Endometrial microvascular endothelial cells (primary cell): ENCODE data around the gene TMCO6. TPM values are rescaled to one million over a fixed set of nuclear protein-coding genes. Genes with fewer than 3 reads are reported as not detected.
"Not testable (repeated sequence)": the region's sequence is repeated elsewhere in the genome, so short reads cannot be mapped to it uniquely, and the experiment has no call there.

Source experiments
- in situ Hi-C: cut with HindIII; loops from 2 replicates; pipeline ENCODE4 v1.10.0; 2017; ENCODE audit warnings: low sequenced_read_pairs, low pct_unique_long_range_greater_than_20kb; ENCODE audit errors: inconsistent ontology term
- total RNA-seq: library from RNA; depleted of rRNA; stranded (reverse); fragments of >200 nt; gene quantifications from one replicate; pipeline ENCODE4 v1.2.3, GENCODE V29; 2015; ENCODE audit errors: inconsistent ontology term

TMCO6 gene
- total RNA-seq, 1 donor from 2014 or later, result 7.6 TPM

DNA sequence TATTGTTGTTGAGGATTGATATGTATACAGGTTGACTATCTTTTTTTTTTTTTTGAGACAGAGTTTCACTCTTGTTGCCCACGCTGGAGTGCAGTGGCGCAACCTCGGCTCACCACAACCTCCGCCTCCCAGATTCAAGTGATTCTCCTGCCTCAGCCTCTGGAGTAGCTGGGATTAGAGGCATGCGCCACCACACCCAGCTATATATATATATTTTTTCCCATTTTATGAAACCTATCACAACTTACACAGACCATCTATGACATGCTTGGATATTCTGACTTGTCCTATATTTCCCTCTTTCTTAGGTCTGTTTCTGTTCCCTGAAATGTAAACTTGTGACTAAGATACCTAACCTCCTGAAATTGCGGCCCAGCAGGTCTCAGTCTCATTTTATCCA is 11.3 kb upstream of the TMCO6 start:
- in situ Hi-C loops, result no loop called here

DNA sequence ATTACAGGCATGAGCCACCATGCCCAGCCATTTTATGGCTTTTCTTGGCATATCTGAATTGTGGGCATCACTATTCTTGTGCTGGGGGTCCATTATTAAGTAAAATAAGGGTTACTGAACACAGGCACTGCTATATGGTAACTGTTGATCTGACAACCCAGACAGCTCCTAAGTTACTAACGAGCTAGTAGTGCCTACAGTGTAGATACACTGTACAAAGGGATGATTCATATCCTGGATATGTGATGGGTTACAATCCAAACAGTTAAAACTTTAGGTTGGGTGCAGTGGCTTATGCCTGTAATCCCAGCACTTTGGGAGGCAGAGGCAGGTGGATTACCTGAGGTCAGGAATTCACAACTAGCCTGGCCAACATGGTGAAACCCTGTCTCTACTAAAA is 10.5 kb upstream of the TMCO6 start:
- in situ Hi-C loops, result no loop called here

DNA sequence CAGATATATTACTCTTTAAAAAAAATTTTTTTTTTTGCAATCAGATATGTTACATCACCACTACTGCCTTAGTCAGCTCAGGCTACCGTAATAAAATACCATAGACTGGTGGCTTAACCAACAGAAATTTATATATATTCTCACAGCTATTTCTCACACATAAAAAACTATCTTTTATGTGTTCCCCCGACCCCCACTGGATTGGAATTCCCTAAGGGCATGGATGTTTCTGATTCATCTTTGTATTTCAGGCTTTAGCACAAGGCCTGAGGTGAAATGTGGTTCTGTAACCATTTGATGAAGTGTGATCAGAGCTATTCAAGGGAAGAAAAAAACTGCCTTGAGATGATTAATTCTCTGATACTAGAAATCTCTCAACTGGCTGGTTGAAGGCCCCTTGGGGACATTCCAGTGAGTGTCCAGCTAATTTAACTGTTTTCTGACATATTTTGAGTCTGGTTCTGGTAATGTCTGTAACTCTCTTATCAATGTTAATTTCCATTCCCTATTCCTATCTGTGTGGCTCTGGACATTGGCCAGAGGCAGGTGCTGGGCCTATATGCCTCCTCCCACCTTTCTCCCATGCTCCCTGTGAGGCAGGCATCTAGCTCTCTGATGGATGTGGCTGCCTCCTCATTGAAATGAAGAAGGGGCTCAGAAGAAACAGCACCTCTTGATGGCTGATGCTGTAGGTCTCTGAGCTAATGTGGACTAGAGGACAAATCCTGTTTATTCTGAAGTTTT is 8.8 kb upstream of the TMCO6 start:
- in situ Hi-C loops, result no loop called here

DNA sequence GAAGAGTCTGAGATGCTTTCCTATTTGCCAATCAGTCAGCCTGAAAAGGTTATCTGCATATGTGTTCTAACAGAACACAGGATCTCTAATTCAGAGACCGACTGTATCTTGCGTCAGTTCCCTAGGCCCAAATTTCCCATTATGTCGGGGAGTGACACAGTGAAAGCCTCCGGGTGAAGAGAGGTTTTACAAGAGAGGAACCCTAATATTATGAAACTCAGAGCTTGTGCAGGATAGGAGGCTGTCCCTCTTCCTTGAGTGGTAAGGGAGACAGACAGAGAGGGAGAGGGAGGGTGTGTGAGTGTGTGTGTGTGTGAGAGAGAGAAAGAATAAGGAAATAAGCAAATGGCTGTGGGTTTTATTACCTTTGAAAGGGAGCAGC is 8.2 kb upstream of the TMCO6 start:
- in situ Hi-C loops, result no loop called here

DNA sequence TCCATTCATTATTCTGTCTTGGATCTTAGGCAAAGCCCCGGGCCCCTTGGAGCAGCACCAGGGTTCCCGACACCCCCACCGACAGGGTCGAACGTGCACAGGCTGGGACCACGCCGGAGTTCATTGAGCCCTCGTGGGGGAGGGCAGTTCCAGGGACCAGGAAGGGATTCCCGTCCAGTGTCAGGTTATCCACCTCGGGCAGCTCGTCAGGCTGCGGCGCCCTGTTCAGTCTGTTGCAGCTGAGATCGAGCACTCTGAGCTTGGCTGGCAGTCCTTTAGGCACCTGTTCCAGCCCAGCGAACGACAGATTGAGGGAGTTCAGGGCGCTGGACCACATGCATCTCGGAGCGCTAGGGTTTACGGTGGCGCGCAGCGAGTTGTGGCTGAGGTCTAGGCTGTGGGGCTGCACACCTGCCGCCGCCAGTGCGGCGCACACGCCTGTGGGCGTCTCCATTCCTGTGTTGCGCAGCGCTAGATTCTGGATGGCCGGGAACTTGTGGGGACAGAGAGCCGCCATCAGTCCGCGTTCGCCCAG is 7.4 kb upstream of the TMCO6 start:
- in situ Hi-C loops, result no loop called here

DNA sequence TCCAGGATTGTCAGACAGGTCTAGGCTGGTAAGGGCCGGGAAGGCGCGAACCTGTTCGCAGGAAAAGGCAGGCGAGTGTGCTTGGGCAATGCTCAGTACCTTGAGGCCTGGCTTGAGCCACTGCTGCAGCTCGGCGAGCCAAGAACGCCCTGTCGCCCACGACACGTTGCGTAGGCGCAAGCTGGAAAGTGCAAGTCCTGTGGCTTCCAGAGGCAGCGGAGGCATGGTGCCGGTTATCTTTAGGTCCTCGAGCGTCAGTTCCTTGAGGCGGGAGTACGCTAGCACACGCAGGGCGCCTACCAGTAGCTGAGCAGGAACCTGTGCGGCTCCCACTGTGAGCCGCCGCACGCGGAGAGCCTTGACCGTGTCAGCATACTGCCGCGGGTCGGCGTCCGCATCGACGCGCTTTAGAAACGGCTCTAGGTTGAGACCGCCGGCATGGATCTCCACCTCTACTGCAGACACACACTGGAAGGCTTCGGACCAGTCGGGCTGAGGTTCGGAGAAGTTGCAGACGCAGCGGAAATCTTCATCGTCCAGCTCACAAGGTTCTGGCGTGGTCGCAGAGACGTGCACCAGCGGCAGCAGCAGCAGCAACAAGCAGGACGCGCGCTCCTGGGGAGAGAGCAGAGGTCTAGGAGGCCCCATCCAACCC is 6.8 kb upstream of the TMCO6 start:
- in situ Hi-C loops, result no loop called here

DNA sequence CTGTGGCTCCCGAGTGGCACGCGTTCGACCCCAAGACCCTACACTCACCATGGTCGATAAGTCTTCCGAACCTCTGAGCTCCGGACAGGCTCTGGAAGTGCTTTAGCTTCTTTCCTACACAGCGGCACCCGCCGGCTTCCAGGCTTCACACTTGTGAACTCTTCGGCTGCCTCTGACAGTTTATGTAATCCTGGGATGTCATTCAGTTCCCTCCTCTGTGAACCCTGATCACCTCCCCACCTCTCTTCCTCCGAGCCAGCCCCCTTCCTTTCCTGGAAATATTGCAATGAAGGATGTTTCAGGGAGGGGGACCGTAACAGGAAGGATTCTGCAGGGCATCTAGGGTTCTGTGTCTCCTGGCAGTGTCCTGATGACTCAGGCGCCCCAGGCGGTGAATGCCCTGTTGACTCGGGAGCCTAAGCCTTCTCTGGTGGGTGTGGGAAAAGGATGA is 6.2 kb upstream of the TMCO6 start, which contains the start of gene CD14:
Gene CD14 (minus strand): TSS at position 155 of the 451 bp plus-strand sequence. CDS start 104 bp downstream, at position 51.
- in situ Hi-C loops, result no loop called here

DNA sequence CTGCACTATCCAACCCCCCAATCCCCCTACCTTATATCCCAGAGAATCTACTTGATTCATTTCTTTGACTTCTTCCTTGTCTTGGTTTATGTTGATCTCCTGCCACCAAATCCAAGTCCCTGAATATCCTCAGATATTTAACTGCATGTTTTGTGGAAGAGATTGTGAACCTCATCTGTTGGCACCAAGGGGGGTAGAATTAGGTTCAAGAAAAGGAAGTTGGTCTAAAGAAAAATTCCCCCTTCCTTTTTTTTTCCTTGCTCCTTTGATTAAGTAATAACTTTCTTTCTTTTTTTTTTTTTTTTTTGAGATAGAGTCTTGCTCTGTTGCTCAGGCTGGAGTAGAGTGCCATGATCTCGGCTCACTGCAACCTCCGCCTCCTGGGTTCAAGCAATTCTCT is 5.8 kb upstream of the TMCO6 start:
- in situ Hi-C loops, result no loop called here

DNA sequence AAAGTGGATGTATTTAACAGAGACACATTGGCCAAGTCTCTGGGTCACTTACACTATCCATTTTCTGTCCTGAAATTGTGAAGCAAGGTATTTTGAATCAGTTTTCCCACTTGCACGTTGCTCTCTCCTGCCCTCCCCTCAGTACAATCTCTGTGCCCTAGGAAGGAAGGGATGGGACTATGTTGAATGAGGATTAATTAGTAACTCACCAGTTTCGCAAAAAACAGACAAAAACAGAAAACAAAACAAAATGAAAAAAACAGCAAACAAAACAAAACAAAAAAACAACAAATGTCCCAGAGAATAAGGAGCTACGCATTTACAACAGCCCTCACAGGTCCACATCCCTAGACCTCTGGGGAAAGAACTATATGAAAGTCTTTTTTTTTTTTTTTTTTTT is 5.1 kb upstream of the TMCO6 start:
- in situ Hi-C loops, result no loop called here

DNA sequence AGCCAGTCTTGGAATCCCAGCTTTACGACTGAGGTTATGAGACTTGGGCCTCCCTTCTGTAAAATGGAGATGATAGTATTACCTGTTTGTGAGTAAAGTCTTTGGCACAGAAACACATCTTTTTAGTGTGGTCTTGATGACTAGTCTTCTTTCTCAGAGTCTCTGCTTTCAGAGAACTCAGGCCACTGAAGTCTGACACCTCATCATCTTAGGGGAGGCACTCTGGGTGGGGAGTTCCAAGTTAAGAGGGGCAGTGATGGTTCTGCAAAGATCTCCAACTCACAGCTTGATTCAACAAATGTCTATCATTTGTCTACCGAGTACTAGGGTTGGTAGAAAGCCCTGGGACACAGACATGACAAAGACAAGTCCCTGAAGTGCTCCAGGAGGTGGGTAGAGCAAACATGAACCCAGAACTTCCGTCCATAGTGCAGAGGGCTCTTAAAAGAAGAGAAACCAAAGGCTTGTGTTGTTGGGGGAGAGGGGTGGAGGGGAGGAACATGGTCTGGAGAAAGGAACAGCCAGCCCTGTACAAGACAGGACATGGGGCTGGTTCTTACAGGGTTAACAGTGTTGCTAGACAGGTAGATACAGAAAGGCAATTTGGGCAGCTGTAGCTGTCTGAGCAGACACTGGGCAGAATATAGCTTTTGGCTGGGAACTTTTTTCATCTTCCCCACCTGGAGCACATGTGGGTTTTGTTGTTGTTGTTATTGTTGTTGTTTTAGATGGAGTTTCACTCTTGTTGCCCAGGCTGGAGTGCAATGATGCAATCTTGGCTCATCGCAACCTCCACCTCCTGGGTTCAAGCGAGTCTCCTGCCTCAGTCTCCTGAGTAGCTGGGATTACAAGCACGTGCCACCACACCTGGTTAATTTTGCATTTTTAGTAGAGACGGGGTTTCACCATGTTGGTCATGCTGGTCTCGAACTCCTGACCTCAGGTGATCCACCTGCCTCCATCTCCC is 3.7 kb upstream of the TMCO6 start:
- in situ Hi-C loops, result no loop called here

DNA sequence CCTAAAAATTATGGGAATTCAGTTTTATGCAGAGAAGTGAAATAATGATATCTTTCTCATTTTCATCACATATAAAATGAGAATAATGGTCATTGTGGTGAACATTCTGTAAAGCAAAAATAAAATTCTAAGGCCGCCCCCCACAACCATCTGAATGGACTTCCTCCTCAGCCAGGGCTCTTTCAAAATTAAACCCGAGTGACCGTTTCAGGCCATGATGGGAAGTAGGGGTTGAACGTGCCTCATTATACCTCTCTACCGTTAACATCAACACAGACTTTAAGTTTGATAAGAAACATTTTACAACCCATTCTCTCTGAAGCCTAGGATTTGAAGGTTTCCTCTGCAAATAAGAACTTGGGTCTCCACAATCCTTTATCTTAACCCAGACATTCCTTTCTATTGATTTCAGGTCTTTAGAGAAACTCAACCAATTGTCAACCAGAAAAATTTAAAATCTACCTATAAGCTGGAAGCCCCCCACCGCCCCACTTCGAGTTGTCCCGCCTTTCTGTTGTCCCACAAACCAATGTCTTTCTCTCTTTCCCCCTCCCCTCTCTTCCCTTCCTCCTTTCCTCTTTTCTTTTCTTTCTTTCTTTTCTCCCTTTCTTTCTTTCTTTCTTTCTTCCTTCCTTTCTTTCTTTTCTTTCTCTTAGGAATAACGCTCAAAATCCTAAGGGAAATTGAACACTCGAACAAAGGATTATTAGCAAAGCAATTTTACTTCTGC is 1.7 kb upstream of the TMCO6 start:
- in situ Hi-C loops, result no loop called here

DNA sequence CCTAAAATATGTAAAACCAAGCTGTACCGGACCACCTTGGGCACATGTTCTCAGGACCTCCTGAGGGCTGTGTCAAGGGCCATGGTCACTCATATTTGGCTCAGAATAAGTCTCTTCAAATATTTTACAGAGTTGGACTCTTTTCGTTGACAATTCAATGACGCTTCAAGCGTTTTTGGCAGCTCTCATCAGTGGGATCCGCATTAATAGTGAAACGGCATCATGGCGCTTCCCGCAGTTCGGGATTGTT is 428 bp upstream of the TMCO6 start:
- in situ Hi-C loops, result not testable (repeated sequence)

DNA sequence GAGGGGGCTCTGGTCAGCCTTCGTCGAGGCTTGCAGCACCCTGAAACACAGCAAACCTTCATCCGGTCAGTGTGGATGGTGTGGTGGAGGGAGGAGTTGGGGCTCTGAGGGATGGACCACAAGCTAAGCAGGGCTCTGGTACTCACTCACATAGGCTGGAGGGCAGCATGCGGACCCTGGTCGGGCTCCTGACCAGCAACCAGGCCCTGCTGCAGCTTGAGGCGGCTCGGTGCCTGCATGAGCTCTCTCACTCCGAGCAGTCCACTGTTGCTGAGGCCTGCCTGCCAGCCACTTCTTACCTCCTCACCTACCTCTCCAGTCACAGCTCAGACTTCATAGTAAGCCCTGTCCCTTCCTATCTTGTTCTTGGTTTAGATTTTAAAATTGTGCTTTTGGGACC is 2.5 kb downstream of the TMCO6 start:
- in situ Hi-C loops, result no loop called here

DNA sequence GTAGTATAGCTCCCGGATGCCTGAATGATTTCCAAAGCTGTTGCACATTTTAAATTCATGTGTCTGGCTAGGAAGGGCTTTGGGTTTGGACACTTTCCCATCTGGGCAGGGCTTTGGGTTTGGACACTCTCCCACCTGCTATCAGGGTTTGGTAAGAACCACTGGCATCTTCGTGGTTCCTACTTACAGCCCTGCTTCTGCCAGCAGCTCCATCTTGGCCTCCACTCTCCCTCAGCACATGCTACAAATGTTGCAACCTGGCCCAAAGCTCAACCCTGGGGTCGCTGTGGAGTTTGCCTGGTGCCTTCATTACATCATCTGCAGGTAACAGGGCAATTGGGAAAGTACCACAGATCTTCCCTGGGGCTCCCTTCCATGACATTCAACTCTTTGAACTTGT is 3.5 kb downstream of the TMCO6 start:
- in situ Hi-C loops, result no loop called here

DNA sequence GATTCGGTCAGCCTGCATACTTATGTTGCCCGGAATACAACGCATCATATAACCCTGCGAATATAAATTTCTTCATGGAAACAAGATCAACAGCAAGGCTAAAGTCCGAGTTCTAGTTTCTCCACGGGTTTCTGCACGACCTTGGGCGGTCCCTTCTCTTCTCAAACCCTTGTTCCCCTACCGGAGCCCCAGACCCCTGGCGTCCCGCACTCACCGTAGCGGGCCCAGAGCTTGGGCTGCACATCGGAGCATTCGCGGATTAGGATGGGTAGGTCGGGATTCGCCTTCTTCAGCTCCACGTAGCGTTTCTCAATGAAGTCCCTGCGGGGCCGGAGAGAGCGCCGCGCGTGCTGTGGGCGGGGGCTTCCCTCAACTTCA is 7.8 kb downstream of the TMCO6 start:
- in situ Hi-C loops, result no loop called here

DNA sequence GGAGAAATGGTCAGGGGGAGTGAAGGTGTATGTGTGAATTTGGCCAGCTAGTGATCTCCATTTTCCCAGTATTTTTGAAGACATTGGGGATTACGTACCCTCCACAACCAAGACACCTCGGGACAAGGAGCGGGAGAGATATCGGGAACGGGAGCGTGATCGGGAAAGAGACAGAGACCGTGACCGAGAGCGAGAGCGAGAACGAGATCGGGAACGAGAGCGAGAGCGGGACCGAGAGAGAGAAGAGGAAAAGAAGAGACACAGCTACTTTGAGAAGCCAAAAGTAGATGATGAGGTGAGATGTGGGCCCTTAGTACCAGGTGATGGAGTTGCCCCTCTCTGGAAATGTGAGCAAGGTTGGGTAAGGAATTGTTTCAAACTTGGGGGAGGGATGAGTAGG is 19.6 kb downstream of the TMCO6 start:
- in situ Hi-C loops, result no loop called here

DNA sequence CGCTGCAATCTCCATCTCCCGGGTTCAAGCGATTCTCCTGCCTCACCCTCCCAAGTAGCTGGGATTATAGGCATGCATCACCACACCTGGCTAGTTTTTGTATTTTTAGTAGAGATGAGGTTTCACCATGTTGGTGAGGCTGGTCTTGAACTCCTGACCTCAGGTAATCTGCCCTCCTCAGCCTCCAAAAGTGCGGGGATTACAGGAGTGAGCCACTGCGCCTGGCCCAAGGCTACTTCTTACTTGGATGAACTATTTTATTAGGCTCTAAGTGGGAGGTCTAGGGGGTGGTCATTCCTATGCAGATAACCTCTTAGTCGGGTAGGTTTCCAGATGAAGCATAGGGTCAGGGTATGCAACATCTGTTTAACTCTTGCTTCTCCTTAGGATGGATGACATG is 21.1 kb downstream of the TMCO6 start:
- in situ Hi-C loops, result not testable (repeated sequence)

DNA sequence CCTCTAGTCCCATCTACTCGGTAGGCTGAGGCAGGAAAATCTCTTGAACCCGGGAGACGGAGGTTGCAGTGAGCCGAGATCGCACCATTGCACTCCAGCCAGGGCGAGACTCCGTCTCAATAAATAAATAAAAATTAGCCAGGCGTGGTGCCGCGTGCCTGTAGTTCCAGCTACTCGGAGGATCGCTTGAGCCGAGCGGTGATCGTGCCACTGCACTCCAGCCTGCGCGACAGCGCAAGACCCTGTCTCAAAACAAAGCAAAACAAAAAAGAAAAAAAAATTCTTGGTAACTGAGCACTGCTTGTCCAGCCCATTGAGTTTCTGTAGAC is 24.7 kb downstream of the TMCO6 start:
- in situ Hi-C loops, result no loop called here
